GM18519 (cell line): ENCODE results near the gene AMTN.
"Not testable (repeated sequence)": the region's sequence is repeated elsewhere in the genome, so short reads cannot be mapped to it uniquely, and the experiment has no call there.

Experiments
- ATAC-seq: cut with Tn5 transposase; IDR thresholded peaks from one replicate; pipeline ENCODE4 v1.9.1; 2021; ENCODE audit warnings: mild to moderate bottlenecking, moderate library complexity; ENCODE audit not compliant: unreplicated experiment, low FRiP score

Gene AMTN

GRCh38 chr4:70518269-70518668 lies at the start of gene AMTN:
TSS of gene AMTN (plus strand) at chr4:70518569. CDS start at chr4:70518778, 209 bp downstream.
- no peak for ATAC-seq

GRCh38 chr4:70471897-70472296 lies 46.5 kb upstream of the AMTN start, which contains the start of gene MUC7:
TSS of gene MUC7 (plus strand) at chr4:70472197. CDS start at chr4:70474022, 1,825 bp downstream.
- ATAC-seq: no peak

GRCh38 chr4:70473679-70474078 lies 44.7 kb upstream of the AMTN start:
- no peak for ATAC-seq

GRCh38 chr4:70488748-70489147 lies 29.6 kb upstream of the AMTN start:
- ATAC-seq: no peak

- no peak for ATAC-seq
These were observed 22.1 kb upstream of the AMTN start for GRCh38 chr4:70496231-70496630.

GRCh38 chr4:70501838-70502237 lies 16.5 kb upstream of the AMTN start:
- ATAC-seq: not testable (repeated sequence)

GRCh38 chr4:70504733-70505132 lies 13.6 kb upstream of the AMTN start:
- no peak for ATAC-seq

- peak; percentile 91 for ATAC-seq
These were observed 13.1 kb upstream of the AMTN start for GRCh38 chr4:70505151-70505748.

GRCh38 chr4:70508801-70509200 lies 9.6 kb upstream of the AMTN start:
- ATAC-seq: no peak

- no peak for ATAC-seq
These were observed 7.0 kb upstream of the AMTN start for GRCh38 chr4:70511365-70511764.

GRCh38 chr4:70515367-70516250 lies 2.8 kb upstream of the AMTN start:
- no peak for ATAC-seq

GRCh38 chr4:70518716-70519115 lies 347 bp downstream of the AMTN start:
- no peak for ATAC-seq

GRCh38 chr4:70522626-70523025 lies 4.3 kb downstream of the AMTN start:
- no peak for ATAC-seq

- no peak for ATAC-seq
These were observed 12.6 kb downstream of the AMTN start for GRCh38 chr4:70530997-70531396.

GRCh38 chr4:70531981-70532380 lies 13.6 kb downstream of the AMTN start:
- peak; percentile 95 for ATAC-seq

- ATAC-seq: no peak
These were observed 14.8 kb downstream of the AMTN start for GRCh38 chr4:70533211-70533610.

GRCh38 chr4:70533791-70534190 lies 15.4 kb downstream of the AMTN start:
- no peak for ATAC-seq

GRCh38 chr4:70534886-70535285 lies 16.5 kb downstream of the AMTN start:
- not testable (repeated sequence) for ATAC-seq

- ATAC-seq: peak; percentile 63
These were observed 20.5 kb downstream of the AMTN start for GRCh38 chr4:70538869-70539268.

- ATAC-seq: peak; percentile 68
These were observed 26.0 kb downstream of the AMTN start for GRCh38 chr4:70544279-70544868.

- no peak for ATAC-seq
These were observed 38.5 kb downstream of the AMTN start for GRCh38 chr4:70556856-70557255.
